ENCODE measurements around the gene BEST3.

GRCh38 chr12:69712826-69713225, 13.7 kb upstream of the BEST3 start:
- TF ChIP-seq, protein P1, sequence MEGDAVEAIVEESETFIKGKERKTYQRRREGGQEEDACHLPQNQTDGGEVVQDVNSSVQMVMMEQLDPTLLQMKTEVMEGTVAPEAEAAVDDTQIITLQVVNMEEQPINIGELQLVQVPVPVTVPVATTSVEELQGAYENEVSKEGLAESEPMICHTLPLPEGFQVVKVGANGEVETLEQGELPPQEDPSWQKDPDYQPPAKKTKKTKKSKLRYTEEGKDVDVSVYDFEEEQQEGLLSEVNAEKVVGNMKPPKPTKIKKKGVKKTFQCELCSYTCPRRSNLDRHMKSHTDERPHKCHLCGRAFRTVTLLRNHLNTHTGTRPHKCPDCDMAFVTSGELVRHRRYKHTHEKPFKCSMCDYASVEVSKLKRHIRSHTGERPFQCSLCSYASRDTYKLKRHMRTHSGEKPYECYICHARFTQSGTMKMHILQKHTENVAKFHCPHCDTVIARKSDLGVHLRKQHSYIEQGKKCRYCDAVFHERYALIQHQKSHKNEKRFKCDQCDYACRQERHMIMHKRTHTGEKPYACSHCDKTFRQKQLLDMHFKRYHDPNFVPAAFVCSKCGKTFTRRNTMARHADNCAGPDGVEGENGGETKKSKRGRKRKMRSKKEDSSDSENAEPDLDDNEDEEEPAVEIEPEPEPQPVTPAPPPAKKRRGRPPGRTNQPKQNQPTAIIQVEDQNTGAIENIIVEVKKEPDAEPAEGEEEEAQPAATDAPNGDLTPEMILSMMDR (IDR thresholded peaks at IDR 0.05) = no peak
- no peak for TF ChIP-seq EZH2 (IDR thresholded peaks at IDR 0.05; ENCODE audit: borderline replicate concordance, insufficient read depth, low read depth, low read length, poor library complexity, severe bottlenecking)
